Measurements from ENCODE around the gene CPED1. TPM values are rescaled to one million over a fixed set of nuclear protein-coding genes. Genes with fewer than 3 reads are reported as not detected.

The CPED1 gene
- total RNA-seq, 1 donor from 2014 or later: 32.3 TPM

DNA sequence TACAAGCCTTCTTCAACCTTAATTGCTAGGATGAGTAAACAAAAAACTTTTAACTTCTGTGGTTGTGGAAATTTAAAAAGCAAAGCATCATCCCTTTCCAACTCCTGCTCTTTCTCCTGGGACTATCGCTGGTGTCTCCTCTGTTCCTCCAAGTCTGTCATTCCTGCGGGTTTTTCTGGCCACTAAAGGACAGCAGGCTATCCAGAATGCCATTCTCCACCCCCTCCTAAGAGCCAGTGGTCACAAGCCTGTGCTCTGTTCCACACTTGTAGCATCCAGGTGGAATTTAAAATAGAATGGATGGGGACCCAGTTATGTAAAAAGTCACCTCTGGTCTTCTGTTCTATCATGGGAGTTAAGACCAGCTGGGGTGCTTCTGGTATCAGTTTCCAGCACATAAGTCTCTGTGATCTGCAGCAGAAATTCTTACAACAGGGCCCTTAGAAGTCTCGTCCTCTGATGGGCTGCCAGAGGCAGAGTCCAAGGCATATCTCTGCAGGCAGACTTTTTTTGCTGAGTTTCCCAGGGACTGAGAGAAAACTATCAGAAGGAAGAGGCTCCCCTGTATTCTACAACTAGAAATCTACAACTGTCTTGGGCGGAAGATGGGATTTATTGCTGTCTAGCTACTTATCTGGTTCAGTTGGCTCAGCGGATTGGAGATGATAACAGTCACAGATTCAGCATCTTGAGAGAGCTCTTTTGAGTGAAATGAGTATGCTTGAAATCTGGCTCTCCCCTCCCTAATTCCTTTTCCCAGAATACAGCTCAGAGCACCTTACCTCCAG lies 335.2 kb downstream of the CPED1 start:
- no peak for DNase-seq

- DNase-seq: no peak
These were observed 339.2 kb downstream of the CPED1 start for GRCh38 chr7:121327671-121328070.

GRCh38 chr7:121328508-121329190 lies 340.1 kb downstream of the CPED1 start, which contains the start of gene WNT16:
Gene WNT16 (plus strand): TSS chr7:121329000. CDS start chr7:121329293, 293 bp downstream.
- peak; percentile 22 for DNase-seq

DNA sequence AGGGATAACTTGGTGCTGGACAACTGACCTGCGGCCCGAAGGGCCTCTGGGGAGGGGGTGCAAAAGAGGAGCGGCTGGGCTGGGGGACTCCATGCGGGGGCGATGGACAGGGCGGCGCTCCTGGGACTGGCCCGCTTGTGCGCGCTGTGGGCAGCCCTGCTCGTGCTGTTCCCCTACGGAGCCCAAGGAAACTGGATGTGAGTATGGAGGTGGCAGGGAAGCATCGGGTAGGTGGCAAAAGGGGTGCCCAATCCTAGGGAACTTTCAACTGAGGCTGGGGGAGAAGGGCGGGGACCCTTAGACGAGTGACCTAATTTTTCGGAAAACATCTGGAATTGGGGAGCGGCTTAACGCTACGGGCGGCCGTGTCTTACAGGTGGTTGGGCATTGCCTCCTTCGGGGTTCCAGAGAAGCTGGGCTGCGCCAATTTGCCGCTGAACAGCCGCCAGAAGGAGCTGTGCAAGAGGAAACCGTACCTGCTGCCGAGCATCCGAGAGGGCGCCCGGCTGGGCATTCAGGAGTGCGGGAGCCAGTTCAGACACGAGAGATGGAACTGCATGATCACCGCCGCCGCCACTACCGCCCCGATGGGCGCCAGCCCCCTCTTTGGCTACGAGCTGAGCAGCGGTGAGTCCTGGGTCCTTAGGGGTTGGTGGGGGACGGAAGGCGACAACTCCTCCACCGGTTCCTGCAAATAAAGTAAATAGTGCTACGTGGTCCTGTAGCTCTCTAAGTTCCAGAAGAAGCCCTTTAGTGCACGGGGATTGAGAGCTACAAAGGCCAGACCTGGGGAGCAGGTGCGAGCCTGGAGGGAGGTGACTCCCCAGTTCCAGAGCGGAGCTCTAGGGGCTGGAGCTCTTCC lies 340.9 kb downstream of the CPED1 start:
- DNase-seq: peak; percentile 40

DNA sequence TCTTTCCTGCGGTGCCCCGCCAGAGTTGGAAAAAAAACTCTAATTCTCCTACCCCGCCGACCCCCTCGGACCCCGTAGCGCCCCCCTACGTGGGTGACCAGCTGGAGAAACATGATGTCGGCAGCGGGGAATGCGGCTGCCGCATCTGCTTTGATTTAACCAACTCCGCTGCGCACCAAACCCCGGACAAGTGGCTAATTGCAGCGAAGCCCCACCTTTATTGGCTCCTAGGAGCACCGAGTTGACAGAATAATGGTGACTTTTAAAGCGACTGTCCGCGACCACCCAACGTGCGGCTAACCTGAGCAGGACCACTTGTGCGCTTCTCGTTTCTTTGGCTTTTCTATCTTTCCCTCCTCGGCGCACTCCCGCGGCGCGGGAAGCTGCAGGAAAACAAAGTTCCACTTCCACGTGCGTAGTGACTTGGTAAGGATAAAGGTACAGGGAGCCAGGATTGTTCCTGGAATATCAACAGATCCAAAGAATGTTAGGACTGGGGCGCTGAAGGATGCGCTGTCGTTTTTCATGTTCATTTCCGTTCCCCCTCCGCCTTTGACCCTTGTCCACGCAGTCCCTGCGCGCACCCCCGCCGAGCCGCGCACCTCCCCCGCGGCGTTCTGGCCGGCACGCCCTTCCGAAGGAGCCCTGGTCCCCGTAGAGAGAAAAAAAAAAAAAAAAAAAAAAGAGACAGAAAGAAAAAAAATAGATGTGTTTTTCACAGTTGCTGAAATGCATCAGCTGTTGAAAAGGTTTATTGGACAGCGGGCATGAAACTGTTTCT lies 341.7 kb downstream of the CPED1 start:
- peak; percentile 38 for DNase-seq

- DNase-seq: no peak
These were observed 342.5 kb downstream of the CPED1 start for GRCh38 chr7:121331048-121331447.

DNA sequence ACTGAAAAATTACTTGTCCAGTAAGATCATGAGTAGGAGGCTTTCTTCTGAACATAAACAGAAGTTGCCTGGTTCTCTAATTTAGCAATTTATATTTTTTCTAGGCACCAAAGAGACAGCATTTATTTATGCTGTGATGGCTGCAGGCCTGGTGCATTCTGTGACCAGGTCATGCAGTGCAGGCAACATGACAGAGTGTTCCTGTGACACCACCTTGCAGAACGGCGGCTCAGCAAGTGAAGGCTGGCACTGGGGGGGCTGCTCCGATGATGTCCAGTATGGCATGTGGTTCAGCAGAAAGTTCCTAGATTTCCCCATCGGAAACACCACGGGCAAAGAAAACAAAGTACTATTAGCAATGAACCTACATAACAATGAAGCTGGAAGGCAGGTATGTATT lies 343.1 kb downstream of the CPED1 start:
- no peak for DNase-seq

GRCh38 chr7:121334376-121334775 lies 345.9 kb downstream of the CPED1 start:
- DNase-seq: no peak

DNA sequence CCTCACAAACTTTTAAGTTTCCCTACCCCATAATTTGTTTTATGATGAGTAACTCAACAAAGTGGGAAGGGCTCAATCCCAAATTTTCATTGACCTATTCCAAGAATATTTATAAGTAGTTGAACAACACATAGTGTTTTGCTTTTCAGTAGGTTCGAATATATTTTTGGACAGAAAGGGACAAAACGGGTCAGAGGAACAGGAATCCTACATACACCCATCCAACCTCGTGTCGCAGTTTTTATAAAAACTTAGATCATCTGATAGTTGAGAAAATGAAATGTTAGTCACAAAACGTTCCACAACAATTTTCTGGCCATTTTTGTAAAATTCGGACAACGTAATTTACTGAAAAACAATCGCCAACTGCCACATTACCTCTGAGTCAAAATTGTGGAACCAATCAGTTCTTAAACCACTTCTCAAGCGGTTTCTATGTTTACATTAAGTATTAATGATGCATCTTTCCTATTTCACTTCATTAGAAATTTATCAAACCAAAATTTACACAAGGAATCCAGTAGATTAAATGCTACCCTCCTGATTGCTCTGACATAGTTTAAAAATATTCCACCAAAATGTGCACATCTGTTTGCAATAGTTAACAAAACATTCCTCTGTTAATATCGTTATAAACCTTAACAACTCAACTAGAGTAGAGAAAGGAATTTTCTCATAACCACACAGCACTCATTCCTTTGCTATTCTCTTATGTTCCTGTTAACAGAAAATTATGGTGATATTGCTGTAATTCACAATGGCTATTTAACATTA lies 346.6 kb downstream of the CPED1 start:
- DNase-seq: no peak

DNA sequence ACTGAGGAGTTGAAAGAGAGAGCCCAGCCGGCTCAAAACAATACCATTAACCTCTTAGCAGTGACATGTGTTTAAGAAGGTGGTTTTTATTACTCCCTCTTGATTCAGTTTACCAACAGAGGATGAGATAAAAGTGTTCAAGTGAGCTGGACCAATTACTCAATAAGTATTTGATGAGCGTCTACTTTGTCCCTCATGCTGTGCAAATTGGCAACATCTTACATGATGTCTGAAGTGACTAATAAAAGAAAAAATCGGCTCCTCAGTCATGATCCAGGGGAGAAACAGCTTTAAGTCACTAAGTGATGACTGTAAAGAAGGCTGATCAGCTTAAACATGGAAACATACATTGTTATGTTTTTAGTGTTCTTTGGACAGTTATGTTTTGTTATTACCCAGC lies 348.1 kb downstream of the CPED1 start:
- no peak for DNase-seq

GRCh38 chr7:121337398-121337797 lies 348.9 kb downstream of the CPED1 start:
- DNase-seq: peak; percentile 26

GRCh38 chr7:121339082-121339481 lies 350.6 kb downstream of the CPED1 start:
- no peak for DNase-seq

DNA sequence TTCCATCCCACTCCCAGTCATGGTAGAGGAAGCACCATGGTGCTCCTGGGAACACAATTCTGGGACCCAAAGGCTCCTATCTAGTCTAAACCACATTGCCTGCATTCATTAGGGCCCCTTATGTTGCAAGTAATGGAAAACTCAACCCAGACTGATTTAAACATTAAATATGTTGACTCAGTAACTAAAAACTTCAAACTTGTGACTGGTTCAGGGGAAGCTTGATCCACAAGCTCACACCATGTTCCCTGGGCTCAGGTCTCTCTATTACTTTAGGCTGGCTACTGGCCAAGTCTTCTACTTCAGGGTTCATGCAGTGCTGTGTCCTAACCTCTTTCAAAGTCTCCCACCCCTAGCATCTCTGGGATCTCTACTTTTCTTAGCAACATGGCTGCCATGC lies 353.4 kb downstream of the CPED1 start:
- DNase-seq: no peak

- DNase-seq: no peak
These were observed 354.1 kb downstream of the CPED1 start for GRCh38 chr7:121342631-121343030.

DNA sequence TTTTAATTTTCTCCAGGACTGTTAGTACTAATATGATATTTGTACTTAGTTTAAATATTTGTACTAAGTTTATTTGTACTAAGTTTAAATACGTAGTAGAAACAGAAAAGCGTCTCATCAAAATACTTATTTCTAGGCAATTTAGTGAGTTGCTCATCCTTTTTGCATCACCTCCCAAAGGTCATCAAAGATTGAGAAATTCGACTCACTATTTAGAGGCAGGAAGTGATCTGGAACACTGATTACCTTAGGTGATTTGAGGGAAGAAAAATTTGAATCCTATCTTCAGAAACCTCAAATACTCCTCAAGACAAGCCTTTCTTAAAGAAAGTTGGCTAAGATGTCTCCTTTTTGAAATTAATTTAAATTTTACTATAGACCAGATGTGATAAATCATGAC lies 354.8 kb downstream of the CPED1 start:
- DNase-seq: no peak

- no peak for DNase-seq
These were observed 355.6 kb downstream of the CPED1 start for GRCh38 chr7:121344093-121344492.

DNA sequence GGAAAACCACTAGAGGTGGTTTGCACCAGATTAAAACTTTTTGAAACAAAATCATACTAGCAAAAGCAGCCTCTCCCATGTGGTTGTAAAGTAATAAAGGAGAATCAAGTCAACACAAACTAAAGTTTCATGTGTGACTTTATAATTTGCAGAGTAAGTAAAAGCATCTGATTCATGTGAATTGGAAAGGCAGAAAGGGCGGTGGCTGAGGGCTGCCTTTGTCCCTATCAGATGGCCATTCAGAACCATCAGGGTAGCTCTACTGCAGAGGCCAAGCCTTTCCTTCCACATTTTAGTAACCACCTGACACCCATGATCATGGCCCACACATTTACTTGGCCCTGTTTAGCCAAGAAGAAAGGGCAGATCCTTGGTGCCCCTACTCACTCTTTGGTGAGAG lies 356.0 kb downstream of the CPED1 start:
- no peak for DNase-seq
